HFFc6 (cell line): Measurements from ENCODE around the gene EFCAB12. TPM values are rescaled to one million over a fixed set of nuclear protein-coding genes. Genes with fewer than 3 reads are reported as not detected.

Source experiments
- DNase-seq: peaks from one replicate; pipeline ENCODE4 v3.0.0-alpha.2; 2018
- H3K27ac Mint-ChIP-seq: 2 replicates; pipeline ENCODE4 v1.8.0; 2020; ENCODE audit warnings: mild to moderate bottlenecking, mixed read lengths
- H3K27me3 Mint-ChIP-seq: 2 replicates; pipeline ENCODE4 v1.8.0; 2021; ENCODE audit warnings: mild to moderate bottlenecking, moderate library complexity, mixed read lengths; ENCODE audit not compliant: insufficient read depth
- H3K36me3 Mint-ChIP-seq: 2 replicates; pipeline ENCODE4 v1.8.0; 2021; ENCODE audit warnings: low read depth, mixed read lengths
- H3K4me1 Mint-ChIP-seq: 2 replicates; pipeline ENCODE4 v1.8.0; 2020; ENCODE audit warnings: low read depth, mixed read lengths
- H3K4me3 Mint-ChIP-seq: 2 replicates; pipeline ENCODE4 v1.8.0; 2020; ENCODE audit warnings: mild to moderate bottlenecking, moderate library complexity, mixed read lengths
- H3K9me3 Mint-ChIP-seq: 2 replicates; pipeline ENCODE4 v1.8.0; 2020; ENCODE audit warnings: mild to moderate bottlenecking, mixed read lengths
- CTCF ChIP-seq: fragments of 200-600 bp; sonication (generic); IDR thresholded peaks from 2 replicates; pipeline ENCODE4 v1.5.0; 2021; ENCODE audit warnings: antibody characterized with exemption, mild to moderate bottlenecking
- total RNA-seq, 6 experiments: library from RNA; stranded (reverse); fragmentation: NEBNext Ultra II Directional; extraction: Animal tissue kit (Norgen Biotek cat#: 25700); gene quantifications; 2 replicates in 1 of 6; 3 replicates in 5 of 6; pipeline ENCODE4 v1.2.3, GENCODE V29; 2021

Gene EFCAB12
- total RNA-seq, 6 experiments from 2014 or later: 0.09 to 0.14 (median 0.12) TPM; not detected in 1

DNA sequence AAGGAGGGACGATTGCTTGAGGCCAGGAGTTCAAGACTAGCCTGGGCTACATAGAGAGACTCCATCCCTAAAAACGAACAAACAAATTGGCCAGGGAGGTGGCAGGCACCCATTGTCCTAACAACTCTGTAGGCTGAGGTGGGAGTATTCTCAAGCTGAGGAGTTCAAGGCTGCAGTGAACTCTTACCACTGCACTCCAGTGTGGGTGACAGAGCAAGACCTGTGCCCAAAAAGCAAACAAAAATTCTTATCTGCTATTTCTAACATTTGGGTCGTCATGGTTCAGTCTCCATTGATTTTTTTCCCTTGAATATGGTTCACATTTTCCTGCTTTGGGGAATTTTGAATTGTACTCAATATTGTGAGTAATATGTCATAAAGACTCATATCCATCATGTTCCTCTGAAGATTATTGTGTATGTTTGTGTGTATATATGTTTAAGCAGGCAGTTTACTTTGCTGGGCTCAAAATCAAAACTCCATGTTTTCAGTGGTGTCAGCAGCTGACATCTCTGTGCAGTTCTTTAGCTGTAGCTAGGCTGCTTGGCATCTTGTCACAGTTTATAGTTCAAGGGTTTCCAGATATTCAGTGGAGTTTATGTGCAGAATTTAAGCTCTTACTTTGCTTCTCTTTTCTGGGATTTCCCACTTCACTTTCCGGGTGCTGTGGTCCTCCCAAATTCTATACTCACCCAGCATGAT lies 44.8 kb upstream of the EFCAB12 start:
- Mint-ChIP-seq H3K4me3 (no peak overlapping the region), H3K27me3 (peaks cover 2% of the 10 kb centered on the region; the same call in 1 of the 2 replicates), H3K4me1 (peaks cover 19% of the 10 kb centered on the region), H3K9me3 (no peaks in the 10 kb centered on the region), H3K36me3 (peaks cover 6% of the 10 kb centered on the region), H3K27ac (no peak overlapping the region)
- no peak for TF ChIP-seq CTCF
- DNase-seq: no peak

- Mint-ChIP-seq H3K4me1 (peaks cover 19% of the 10 kb centered on the region), H3K27ac (no peak overlapping the region), H3K36me3 (peaks cover 6% of the 10 kb centered on the region), H3K4me3 (no peak overlapping the region), H3K27me3 (peaks cover 2% of the 10 kb centered on the region; the same call in 1 of the 2 replicates), H3K9me3 (no peaks in the 10 kb centered on the region)
- no peak for DNase-seq
- TF ChIP-seq CTCF: no peak
Observed at GRCh38 chr3:129470861-129471260, 42.4 kb upstream of the EFCAB12 start.

DNA sequence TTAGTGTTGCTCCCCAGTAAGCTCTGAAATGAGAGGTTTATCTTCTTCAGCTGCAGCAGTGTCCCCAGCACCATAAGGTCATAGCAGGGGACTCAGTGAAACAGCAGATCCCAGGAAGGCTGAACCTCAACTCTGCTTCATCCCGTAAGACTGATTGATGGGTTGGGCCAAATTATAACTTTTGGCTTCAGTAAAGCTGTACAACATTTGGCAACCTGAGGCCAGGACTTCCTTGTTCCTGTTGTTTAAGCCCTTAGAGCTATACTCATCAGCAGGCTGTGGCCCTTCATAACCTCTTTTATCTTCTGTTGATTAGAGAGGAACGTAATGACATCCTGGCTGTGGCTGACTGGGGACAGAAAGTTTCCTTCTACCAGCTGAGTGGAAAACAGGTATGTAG lies 40.6 kb upstream of the EFCAB12 start:
- Mint-ChIP-seq H3K9me3 (no peaks in the 10 kb centered on the region), H3K27ac (no peak overlapping the region), H3K36me3 (peaks cover 12% of the 10 kb centered on the region), H3K4me1 (0 out of 2 replicates have a peak, but pooled peaks cover 6% of the 10 kb centered on the region), H3K27me3 (no peaks in the 10 kb centered on the region), H3K4me3 (no peak overlapping the region)
- DNase-seq: no peak
- no peak for TF ChIP-seq CTCF

GRCh38 chr3:129467932-129468331 lies 39.5 kb upstream of the EFCAB12 start:
- TF ChIP-seq CTCF: no peak
- H3K9me3 Mint-ChIP-seq: no peaks in the 10 kb centered on the region
- peaks cover 20% of the 10 kb centered on the region for H3K36me3 Mint-ChIP-seq
- no peaks in the 10 kb centered on the region for H3K27me3 Mint-ChIP-seq
- no peak overlapping the region for H3K4me3 Mint-ChIP-seq
- no peak for DNase-seq
- H3K4me1 Mint-ChIP-seq: no peaks in the 10 kb centered on the region
- H3K27ac Mint-ChIP-seq: no peak overlapping the region

- peaks cover 18% of the 10 kb centered on the region for H3K36me3 Mint-ChIP-seq
Observed at GRCh38 chr3:129463716-129464115, 35.3 kb upstream of the EFCAB12 start.

More at GRCh38 chr3:129463716-129464115, 35.3 kb upstream of the EFCAB12 start:
- Mint-ChIP-seq H3K9me3 (no peaks in the 10 kb centered on the region), H3K27me3 (no peaks in the 10 kb centered on the region), H3K4me1 (peaks cover 21% of the 10 kb centered on the region), H3K4me3 (no peak overlapping the region), H3K27ac (no peak overlapping the region)
- DNase-seq: no peak
- TF ChIP-seq CTCF: no peak
